IPS-11a (cell line): ENCODE measurements around the gene CCNJL.
"Not testable (repeated sequence)": the region's sequence is repeated elsewhere in the genome, so short reads cannot be mapped to it uniquely, and the experiment has no call there.

Source experiments
- H3K4me3 ChIP-seq: one replicate; pipeline ENCODE4 v1.5.1; 2013; ENCODE audit warnings: low read depth, low read length, control low read depth

The CCNJL gene, protein sequence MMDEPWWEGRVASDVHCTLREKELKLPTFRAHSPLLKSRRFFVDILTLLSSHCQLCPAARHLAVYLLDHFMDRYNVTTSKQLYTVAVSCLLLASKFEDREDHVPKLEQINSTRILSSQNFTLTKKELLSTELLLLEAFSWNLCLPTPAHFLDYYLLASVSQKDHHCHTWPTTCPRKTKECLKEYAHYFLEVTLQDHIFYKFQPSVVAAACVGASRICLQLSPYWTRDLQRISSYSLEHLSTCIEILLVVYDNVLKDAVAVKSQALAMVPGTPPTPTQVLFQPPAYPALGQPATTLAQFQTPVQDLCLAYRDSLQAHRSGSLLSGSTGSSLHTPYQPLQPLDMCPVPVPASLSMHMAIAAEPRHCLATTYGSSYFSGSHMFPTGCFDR

DNA sequence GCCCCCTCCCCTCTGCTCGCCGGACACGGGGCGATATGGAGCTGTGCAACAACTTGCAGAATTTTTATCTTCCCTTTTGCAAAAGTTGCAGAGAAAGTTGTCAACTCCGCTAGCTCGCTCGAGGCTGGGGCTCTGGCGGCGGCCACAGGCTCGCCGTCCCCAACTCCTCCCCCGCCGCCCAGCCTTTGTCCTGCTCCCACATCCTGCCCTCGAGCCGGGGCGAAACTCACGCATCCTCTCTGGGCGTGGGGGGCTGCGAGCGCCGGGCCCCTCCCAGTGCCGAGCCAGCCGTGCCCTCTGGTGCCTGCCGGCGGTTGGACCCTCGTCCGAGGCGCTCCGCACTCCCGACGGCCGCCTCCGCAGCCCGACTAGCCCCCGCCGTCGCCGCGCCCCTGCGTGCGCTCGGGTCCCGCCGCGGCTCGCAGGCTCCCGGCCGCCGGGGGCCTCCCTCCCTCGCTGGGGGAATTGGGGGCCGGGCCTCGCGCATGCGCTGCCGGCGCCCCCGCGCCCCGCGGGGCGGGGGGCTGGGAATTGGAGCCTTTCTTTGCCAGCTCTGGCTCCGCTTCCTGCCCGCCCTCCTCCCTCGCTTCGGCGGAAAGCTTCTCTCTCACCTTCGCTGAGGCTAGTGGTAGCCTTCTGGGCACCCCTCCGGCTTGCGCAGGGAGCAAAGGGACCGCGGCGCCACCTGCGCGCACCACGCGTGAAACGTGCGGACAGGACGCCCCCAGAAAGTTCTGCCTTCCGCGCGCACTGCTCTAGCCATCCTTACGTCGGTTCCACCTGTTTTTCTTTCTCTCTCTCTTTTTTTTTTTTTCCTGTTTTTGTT is at the start of gene CCNJL:
TSS of gene CCNJL (minus strand) at position 431 of the 826 bp plus-strand sequence. CDS start 641 bp downstream, outside the sequence.
- peak within 1 kb of the TSS; percentile 81 for H3K4me3 ChIP-seq

DNA sequence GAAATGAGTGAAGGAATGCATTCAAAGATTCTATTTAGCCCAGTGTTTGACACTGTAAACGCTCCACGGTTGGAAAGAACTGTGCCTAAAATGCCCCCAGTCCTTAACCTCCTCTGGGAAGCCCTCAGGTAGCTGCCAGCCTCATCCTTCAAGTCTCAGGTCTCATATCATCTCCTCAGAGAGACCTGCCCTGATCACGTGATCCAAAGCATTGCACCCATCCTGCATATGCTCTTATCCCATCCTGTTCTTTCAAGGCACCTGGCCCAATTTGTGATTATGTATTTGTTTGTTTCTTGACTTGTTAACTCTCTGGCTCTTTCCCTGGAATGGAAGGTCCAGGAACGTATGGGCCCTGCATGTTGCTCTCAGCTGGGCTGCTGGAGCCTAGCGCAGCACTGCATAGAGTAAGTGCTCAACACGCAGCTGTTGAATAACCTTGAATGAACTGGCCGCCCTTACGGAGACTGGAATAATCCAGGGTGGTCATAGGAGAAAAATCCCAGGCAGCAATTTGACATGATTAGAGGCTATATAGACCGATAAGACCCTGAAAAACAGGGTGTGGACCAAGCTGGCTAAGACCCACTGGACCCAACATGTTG is 49.4 kb upstream of the CCNJL start:
- no peak overlapping the region for H3K4me3 ChIP-seq

DNA sequence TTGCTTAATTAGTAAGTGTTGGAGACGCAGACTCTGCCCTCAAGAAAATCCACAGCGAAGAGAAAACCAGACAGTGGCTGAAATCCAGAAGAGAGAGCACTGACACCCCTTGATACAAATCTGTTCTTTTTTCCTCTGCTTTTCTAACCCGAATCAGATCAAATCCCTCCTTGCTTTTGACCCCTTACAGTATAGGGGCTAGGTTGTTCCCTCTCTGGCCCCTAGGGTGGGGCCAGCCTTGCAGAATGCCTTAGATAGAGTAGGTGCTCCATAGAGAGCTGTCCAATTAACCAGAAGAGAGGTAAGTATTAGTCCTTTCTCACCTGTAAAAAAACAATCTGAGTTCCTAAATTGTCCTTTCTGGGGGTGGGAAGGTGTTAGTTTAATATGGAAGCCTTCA is 47.9 kb upstream of the CCNJL start:
- no peak overlapping the region for H3K4me3 ChIP-seq

DNA sequence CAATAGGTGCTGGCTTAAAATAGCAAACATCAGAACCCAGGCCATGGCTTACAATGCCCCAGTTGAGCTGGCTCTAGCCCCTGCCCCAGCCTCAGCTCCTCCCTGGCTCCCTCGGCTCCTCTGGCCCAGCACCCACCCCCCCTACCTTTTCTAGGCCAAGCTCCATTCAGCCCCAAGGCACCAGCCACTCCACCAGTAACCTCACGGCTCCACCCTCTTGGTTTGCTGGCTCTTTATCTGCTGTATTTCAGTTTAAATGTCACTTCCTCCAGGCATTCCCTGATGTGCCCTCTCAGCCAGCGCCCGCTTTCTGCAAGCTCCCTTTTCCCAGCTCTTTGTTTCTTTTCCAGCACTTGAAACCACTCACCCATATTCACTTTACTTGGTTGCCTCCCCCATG is 47.5 kb upstream of the CCNJL start:
- no peak overlapping the region for H3K4me3 ChIP-seq

DNA sequence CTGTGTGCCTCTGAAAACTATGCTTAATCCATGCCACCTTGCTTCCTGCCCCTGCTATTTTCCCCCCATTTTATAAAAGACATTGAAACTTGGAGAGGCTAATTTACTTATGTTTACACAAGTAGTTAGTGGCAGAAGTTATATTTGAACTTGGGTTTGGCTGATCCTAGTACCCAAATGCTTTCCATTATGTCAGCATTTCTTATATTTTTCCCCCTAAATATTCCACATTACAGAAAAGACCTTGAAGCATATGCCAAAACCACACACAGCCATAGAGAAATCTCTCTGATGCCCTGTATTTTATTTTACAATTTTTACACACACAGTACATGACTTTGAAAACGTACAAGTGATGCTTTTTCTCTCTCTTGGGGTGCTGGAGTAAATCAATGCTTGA is 46.9 kb upstream of the CCNJL start:
- H3K4me3 ChIP-seq, result no peak overlapping the region

DNA sequence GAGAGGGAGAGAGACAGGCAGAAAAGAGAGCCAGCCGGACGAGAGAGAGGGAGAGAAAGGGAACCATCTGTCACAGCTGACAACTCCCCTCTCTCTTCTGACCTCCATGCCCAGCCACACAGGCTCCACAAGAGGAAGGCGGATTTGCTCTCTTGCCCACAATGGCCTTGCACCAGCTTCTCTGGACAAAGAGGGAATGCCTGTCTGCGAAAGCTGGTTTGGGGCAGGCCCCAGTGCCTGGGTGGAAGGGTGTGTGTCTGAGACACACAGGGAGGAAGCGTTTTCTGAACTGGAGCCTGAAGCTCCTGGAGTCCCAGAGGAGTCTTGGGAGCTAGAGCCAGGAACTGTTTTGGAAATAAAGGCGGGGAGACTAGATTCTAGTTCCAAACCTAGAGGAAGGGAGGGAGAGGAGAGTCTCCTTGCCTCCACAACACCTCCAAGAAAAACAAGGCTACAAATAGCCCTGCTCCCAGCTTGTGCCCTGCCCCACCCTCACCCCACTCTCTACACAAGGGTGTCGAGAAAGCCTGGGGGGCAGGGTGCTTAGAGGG is 45.6 kb upstream of the CCNJL start:
- no peak overlapping the region for H3K4me3 ChIP-seq

DNA sequence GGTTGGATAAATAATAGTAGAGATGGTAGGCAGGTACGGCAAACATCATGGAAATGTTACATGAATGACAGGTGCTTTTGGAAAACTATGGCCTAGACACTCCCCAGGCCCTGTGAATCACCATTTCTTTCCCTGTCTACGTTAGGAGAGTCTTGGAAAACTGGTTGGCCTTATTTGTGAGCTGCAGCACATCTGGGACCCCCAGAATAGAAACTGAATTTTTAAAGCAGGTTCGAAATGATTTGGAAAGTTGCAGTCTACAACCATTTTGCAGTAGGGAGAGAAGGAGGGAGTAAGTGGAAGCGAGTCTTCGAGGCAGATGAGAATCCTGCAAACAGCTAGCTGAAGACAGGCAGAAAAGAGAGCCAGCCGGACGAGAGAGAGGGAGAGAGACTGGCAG is 45.0 kb upstream of the CCNJL start:
- H3K4me3 ChIP-seq, result no peak overlapping the region

DNA sequence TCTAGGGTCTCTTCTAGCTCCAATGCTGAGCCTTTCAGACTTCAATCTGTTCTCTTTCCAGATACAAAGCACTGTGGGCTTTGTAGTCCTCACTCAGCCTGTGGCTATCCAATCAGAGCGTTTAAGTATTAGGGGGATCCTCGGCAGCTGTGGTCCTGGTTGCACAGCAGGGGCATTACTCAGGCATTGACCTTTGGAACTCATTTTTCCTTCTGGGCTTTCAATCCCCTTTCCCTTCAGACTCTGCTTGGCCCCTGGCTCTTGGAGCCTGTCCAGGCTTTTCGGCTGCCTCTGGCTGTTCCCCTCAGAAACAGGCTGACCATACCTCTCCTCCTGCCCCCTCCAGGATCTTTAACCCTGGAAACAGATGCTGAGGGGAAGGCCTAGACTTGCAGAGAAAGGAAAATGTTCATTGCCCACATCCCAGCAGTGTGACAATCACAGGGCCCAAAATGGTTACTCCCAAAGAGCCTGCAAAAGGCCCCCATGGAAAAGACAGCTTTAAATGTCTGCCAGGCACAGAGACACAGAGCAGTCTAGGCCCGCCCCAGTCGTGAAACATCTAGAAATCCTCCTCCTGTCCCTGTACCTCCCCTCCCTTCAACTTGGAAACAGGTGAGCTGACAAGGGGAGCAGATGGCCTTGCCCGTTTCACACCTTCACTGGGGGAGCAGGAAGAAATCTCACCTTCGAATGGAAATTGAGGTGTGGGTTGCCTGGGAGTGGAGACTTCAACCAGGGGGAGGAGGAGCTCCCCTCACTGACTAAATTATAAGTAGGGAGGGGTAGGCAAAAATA is 44.4 kb upstream of the CCNJL start:
- no peak overlapping the region for H3K4me3 ChIP-seq

DNA sequence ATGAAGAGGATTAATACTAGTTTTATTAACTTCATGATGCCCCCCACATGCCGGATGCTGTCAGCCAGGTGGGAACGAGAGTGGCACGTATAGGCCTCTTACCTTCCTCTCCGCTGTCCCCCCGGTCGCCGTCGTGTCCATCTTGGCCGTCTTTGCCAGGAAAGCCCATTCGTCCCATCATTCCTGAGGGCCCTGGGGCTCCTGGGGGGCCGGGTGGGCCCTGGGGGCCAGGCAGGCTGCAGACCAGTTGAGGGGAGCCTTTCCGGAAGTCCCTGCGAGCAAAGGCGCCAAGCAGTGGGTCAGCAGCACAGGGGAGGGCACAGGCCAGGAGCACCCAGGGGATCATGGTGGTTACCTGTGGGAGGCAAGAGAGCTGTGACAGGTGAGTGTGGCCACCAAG is 42.3 kb upstream of the CCNJL start:
- no peak overlapping the region for H3K4me3 ChIP-seq

DNA sequence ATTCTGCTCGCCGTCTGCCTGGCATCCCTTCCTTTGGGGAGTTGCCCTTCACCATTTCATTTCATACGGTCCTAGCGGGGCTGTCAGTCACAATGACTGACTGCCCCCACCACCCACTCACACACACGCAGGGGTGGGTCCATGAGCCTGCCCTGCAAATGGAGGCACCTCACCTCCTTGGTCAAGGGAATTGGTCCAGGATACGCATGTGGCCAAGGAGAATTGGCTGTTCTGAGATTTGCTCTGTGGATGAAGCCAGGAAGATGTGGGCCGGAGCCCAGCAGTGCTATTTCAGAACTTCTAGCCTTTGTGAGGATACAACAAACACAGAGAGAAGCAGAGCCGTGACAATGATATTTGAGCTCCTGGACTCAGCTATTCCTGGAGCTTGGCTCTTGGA is 41.0 kb upstream of the CCNJL start:
- H3K4me3 ChIP-seq, result no peak overlapping the region

DNA sequence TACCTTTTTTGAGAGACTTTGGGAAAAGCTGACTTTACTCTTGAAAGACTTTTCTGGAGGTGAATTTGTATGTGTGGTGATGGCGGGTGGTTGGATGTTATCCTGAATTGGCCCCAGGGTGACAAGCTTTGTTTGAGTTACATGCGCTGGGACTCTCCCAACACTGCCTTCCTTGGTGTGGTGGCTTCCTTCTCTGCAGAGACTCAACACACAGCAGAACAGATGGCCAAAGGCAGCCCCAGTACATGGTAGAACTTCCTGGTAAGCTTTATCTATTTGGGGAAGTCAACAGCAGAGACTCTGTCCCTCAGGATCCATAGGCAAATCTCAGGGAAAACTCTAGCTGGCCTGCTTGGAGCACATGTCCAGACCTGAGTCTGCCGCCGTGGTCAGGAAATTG is 39.9 kb upstream of the CCNJL start:
- no peak overlapping the region for H3K4me3 ChIP-seq

DNA sequence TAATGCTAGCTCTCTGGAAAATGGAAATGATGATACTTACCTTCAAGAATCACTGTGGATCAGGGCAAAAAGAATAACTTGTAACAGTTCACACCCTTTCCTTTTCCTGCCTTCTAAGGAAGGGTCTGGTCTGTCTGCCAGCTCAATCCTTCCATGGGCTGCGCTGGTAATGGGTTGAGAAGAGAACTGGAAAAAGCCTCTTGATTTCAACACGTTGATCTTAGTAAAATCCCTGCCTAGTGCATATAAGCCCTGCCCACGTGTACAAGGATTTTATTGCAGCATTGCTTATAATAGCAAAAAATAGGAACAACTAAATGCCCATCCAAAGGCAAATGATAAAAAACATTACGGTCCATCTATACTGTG is 37.6 kb upstream of the CCNJL start:
- no peak overlapping the region for H3K4me3 ChIP-seq

DNA sequence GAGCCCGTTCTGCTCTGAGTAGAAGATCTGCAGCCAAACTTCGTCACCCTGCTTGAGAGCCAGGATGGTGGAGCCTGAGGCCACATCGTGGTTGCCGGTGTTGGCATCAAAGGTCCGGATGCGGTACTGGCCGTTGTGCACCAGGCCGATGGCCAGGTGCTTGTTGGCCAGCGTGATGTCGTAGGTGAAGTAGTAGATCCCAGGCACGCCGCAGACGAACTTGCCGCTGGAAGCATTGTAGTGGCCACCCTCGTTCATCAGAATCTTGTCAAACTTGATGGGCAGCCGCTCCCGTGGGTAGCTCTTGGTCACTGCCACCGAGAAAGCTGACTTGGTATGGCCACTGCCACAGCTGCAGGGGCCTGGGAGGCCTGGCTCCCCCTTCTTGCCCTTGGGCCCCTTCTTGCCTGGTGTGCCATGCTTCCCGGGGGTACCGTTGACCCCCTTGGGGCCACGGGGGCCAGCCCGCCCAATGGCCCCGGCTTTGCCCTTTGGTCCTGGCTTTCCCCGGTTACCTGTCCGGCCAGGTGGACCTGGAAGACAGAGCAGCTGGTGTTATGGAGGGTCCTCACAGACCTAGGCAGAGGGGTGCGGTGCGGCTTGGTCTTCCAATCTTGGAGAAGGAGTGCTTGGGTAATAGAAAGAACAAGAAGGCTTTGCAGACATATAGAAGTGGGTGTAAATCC is 37.0 kb upstream of the CCNJL start:
- H3K4me3 ChIP-seq, result no peak overlapping the region

DNA sequence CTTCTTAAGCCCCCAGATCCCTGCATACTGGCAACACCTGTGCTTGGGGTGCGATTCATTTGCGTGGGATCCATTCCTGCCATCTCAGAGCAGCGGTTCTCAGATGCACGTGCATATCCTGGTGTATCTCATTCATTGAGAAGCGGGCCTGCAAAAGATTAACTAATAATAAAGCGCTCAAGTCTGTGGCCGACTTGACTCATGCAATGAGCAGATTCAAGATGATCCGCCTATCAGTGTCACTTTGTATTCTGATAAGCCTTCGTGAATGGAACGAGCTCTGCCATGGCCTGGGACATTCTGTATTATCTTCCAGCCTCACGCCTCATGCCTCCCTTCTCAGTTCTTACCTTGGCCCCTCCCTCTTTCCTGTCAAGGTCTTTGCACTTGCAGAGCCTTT is 35.7 kb upstream of the CCNJL start:
- no peak overlapping the region for H3K4me3 ChIP-seq

DNA sequence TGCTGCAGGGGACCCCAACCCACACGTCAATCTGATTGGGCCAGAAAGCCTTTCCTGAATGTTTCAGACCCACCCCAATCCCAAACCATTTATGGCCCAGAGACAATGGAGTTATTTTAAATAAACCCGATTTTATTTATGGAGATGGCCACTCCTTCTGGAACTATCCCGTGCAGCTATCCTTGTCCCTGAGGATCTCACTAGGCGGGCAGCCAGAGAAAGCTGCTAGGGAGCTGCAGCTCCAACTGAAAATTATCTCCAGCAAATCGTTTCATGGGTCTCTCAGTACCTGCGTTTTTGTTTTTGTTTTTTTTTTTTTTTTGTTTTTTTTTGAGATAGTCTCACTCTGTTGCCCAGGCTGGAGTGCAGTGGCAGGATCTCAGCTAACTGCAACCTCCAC is 35.1 kb upstream of the CCNJL start:
- no peak overlapping the region for H3K4me3 ChIP-seq

DNA sequence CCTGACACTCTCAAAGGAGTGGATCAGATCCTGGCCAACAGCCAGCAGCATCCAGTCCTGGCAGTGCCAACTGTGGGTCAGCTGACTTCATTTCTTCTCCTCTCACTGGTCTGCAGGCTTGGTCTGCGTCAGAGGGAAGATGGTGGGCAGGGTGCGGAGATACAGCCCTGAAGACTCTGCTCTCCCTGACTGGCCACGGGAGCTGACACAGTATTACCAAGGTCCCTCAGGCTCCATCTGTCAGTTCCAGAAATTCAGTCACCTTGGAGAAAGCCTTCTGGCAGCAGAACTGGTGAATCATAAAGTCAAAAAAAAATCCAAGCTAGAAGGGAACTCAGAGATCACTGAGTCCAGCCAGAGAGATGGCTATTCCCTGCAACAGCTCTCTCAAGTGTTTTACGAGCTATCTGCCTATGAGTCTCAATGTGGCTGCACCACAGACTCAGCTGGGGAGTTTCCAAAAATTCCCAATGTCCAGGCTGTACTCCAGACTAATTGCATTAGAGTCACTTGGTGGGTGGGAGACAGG is 30.1 kb upstream of the CCNJL start:
- H3K4me3 ChIP-seq, result no peak overlapping the region

DNA sequence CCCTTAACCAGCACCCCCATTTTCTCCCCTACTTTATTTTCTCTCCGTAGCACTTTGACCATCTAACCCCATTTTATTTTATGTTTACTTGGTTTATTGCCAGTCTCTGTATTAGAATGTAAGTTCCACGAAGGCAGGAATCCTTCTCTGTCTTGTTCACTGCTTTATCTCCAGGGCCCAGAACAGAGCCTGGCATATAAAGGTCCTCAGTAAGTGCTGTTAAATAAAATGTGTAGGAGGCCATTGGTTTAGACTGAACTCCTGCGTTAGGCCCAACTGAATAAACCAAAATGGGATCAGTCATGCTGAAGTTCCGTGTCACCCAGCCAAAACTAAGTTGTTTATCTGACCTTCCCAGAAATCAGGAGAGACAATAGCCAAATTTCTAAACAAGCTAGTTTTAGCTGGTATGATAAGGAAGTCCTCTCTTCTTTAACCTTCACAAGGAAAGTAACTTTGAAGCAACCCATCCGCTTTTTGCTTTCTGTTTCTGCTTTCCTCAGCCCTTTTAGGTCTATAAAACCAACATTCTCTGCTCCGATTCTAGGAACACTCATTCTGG is 29.0 kb upstream of the CCNJL start:
- no peak overlapping the region for H3K4me3 ChIP-seq

DNA sequence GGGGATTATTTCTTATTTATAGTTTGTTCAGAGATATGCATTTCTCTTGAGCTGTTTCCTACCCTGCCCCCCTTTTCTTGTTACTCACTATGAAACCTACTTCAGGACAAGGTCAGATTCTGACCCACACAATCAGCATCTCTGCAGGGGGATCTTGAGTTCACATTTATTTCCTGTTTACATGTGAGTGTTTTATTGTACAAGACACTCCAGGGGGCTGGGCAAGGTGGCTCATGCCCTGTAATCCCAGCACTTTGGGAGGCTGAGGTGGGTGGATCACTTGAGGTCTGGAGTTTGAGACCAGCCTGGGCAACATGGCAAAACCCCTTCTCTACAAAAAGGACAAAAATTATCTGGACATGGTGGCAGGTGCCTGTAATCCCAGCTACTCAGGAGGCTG is 28.1 kb upstream of the CCNJL start:
- not testable (repeated sequence) for H3K4me3 ChIP-seq

DNA sequence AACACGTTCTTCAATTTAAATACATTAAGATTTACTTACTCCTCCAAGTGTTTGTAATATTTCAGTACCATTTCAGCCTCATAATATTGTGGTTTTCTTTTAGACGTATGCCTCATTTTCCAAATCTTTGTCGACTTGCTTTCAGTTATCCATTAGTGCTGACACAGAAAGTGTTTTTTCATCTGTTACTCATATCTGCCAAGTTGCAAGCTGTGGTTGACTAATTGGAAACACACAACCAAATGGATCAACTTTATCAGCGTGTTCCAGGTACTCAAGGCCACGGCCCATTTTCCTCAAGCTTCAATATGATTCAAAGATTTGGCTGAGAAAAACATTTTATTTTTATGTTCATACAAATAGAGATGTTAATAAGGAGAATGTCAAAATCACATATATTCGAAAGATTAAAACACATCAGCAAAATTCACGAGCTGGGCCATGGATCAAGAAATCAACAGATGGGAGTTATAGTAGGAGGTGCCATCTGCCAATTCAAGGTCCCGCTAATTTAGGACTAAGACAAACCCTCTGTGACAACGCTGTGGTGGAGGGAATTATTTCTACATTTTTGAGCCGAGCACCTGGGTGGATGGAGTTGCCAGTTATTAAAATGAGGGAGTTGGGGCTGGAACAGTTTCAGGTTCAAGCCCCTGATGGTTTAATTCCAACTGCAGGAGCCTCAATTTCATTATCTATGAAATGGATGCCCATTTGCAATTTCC is 27.2 kb upstream of the CCNJL start:
- no peak overlapping the region for H3K4me3 ChIP-seq
